ENCODE measurements around the gene PTPRH. TPM values are rescaled to one million over a fixed set of nuclear protein-coding genes. Genes with fewer than 3 reads are reported as not detected.

Gene PTPRH
- total and polyA plus RNA-seq, 2 donors (not counting 1 experiment from before 2014, with no cell fraction given): not detected

DNA sequence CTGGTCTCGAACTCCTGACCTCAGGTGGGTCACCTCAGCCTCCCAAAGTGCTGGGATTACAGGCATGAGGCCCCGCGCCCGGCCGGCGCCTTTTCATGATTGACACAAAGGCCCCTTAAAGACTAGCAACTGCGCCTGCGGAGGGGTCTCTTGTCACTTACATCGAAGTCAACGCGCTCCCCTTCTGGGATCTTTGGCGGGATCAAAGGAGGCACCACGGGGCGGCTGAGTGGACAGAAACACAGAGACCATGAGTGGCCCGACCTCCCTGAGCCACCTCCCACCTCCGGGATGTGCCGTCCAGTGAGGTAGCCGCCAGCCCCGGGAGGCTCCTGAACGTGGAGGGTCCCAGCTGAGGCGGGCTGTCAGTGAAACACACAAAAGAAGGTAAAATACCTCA is 67.6 kb downstream of the PTPRH start:
- Histone ChIP-seq H3K79me2 (ENCODE audit: control insufficient read depth, insufficient read depth, low read length) (no peaks in the 10 kb centered on the region), H3K9me3 (ENCODE audit: control extremely low read depth in 1 of 3, control insufficient read depth in 2 of 3, insufficient read depth in 1 of 3, low read length in 2 of 3) (peaks cover 0 to 9% (median 0%) of the 10 kb centered on the region in 3 donors), H3K36me3 (replicated peaks in 1 of 2; ENCODE audit: control extremely low read depth in 1 of 2, control insufficient read depth in 1 of 2, extremely low read depth in 1 of 2, insufficient read depth in 2 of 2, low read length in 1 of 2) (no peaks in the 10 kb centered on the region), H2AFZ (ENCODE audit: insufficient read depth, low read depth, low read length, poor library complexity, severe bottlenecking) (no peak overlapping the region), H3K4me2 (replicated peaks; ENCODE audit: low read depth, low read length, poor library complexity, severe bottlenecking) (no peak overlapping the region), H3K27me3 (replicated peaks in 1 of 4; ENCODE audit: control extremely low read depth in 1 of 4, control insufficient read depth in 3 of 4, insufficient read depth in 4 of 4, low read length in 3 of 4) (peaks cover 0 to 80% (median 26%) of the 10 kb centered on the region in 4 experiments), H3K9ac (ENCODE audit: low read length) (no peak overlapping the region), H3K4me3 (ENCODE audit: control extremely low read depth in 1 of 5, extremely low read depth in 1 of 5, insufficient read depth in 1 of 5, low read depth in 2 of 5, low read length in 4 of 5) (peak overlapping the region in 1 of 5 experiments; percentile 24), H3K27ac (ENCODE audit: low read length in 2 of 2) (no peak overlapping the region), H4K20me1 (ENCODE audit: control insufficient read depth, insufficient read depth, low read length, poor library complexity, severe bottlenecking) (no peaks in the 10 kb centered on the region), H3K4me1 (ENCODE audit: control insufficient read depth in 2 of 2, insufficient read depth in 2 of 2, low read length in 2 of 2) (peaks cover 19 to 20% of the 10 kb centered on the region in 2 donors)
- WGBS (ENCODE audit: insufficient coverage): 28% methylated on average over 16 of the region's 21 CpGs
- ChIA-PET POLR2A (interaction anchor here (0.7 kb wide), 2 partner anchors 242 to 363 kb away, joined by 5 to 11 read pairs; no protein-coding TSS in a partner anchor), CTCF (interaction anchor here (0.7 to 6.3 kb wide), 51 partner anchors 9 to 660 kb away, joined by 3 to 133 read pairs (median 5); partner anchors contain the start of genes DNAAF3, HSPBP1, ISOC2 and KMT5C)
- ATAC-seq (ENCODE audit: low read depth) (no peak), DNase-seq (no peak)
- no peak for TF ChIP-seq EZH2 (IDR thresholded peaks at IDR 0.05; ENCODE audit: borderline replicate concordance, insufficient read depth, low read depth, low read length, poor library complexity, severe bottlenecking)
- TF ChIP-seq, protein P1, sequence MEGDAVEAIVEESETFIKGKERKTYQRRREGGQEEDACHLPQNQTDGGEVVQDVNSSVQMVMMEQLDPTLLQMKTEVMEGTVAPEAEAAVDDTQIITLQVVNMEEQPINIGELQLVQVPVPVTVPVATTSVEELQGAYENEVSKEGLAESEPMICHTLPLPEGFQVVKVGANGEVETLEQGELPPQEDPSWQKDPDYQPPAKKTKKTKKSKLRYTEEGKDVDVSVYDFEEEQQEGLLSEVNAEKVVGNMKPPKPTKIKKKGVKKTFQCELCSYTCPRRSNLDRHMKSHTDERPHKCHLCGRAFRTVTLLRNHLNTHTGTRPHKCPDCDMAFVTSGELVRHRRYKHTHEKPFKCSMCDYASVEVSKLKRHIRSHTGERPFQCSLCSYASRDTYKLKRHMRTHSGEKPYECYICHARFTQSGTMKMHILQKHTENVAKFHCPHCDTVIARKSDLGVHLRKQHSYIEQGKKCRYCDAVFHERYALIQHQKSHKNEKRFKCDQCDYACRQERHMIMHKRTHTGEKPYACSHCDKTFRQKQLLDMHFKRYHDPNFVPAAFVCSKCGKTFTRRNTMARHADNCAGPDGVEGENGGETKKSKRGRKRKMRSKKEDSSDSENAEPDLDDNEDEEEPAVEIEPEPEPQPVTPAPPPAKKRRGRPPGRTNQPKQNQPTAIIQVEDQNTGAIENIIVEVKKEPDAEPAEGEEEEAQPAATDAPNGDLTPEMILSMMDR (IDR thresholded peaks at IDR 0.05): no peak
- no peak overlapping the region for H3K27ac Mint-ChIP-seq
- H3K9me3 Mint-ChIP-seq (ENCODE audit: insufficient read depth): no peaks in the 10 kb centered on the region
- intact Hi-C loops (cut with micrococcal nuclease): loop anchor here (5.0 kb wide), 1 partner anchor 151 kb away; no protein-coding TSS in a partner anchor
- no peak overlapping the region for H3K4me3 Mint-ChIP-seq
- peaks cover 36% of the 10 kb centered on the region for H3K27me3 Mint-ChIP-seq
- peaks cover 7% of the 10 kb centered on the region for H3K4me1 Mint-ChIP-seq

DNA sequence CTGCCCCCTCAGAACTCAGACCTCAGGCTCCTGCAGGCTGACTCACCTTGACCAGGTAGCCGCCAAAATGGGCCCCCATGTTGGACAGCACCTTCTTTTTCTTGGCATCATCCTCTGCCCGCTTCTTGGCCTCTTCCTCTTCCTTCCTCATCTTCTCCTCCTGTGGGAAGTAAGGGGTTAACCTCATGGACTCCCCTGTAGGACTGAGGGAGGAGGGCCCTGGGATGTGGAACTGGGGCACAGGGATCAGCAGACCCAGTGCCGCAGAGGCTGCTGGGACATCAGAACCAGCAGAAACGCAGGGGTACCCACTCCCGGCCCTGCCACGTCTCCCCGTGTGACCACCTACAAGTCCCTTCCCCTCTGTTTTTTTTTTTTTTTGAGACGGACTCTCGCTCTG is 71.4 kb downstream of the PTPRH start:
- WGBS (ENCODE audit: insufficient coverage): 69% methylated on average over 8 of the region's 9 CpGs
- no peak overlapping the region for H3K27ac Mint-ChIP-seq
- peaks cover 7% of the 10 kb centered on the region for H3K4me1 Mint-ChIP-seq
- no peak overlapping the region for H3K4me3 Mint-ChIP-seq
- no peak overlapping the region for H2AFZ ChIP-seq (ENCODE audit: insufficient read depth, low read depth, low read length, poor library complexity, severe bottlenecking)
- DNase-seq (no peak), ATAC-seq (ENCODE audit: low read depth) (no peak)
- H3K36me3 ChIP-seq (replicated peaks in 1 of 2; ENCODE audit: control extremely low read depth in 1 of 2, control insufficient read depth in 1 of 2, extremely low read depth in 1 of 2, insufficient read depth in 2 of 2, low read length in 1 of 2): no peaks in the 10 kb centered on the region
- H3K9me3 ChIP-seq (ENCODE audit: control extremely low read depth in 1 of 3, control insufficient read depth in 2 of 3, insufficient read depth in 1 of 3, low read length in 2 of 3): no peaks in the 10 kb centered on the region
- H3K27me3 ChIP-seq (replicated peaks in 1 of 4; ENCODE audit: control extremely low read depth in 1 of 4, control insufficient read depth in 3 of 4, insufficient read depth in 4 of 4, low read length in 3 of 4): peaks cover 0 to 64% (median 8%) of the 10 kb centered on the region in 4 experiments
- H3K9ac ChIP-seq (ENCODE audit: low read length): no peak overlapping the region
- H3K4me2 ChIP-seq (replicated peaks; ENCODE audit: low read depth, low read length, poor library complexity, severe bottlenecking): no peak overlapping the region
- intact Hi-C loops (cut with micrococcal nuclease): no loop called here
- no peaks in the 10 kb centered on the region for H3K9me3 Mint-ChIP-seq (ENCODE audit: insufficient read depth)
- no peaks in the 10 kb centered on the region for H4K20me1 ChIP-seq (ENCODE audit: control insufficient read depth, insufficient read depth, low read length, poor library complexity, severe bottlenecking)
- H3K79me2 ChIP-seq (ENCODE audit: control insufficient read depth, insufficient read depth, low read length): no peaks in the 10 kb centered on the region
- H3K4me3 ChIP-seq (ENCODE audit: control extremely low read depth in 1 of 5, extremely low read depth in 1 of 5, insufficient read depth in 1 of 5, low read depth in 2 of 5, low read length in 4 of 5): no peak overlapping the region
- H3K4me1 ChIP-seq (ENCODE audit: control insufficient read depth in 2 of 2, insufficient read depth in 2 of 2, low read length in 2 of 2): peaks cover 4 to 13% of the 10 kb centered on the region in 2 donors
- H3K27me3 Mint-ChIP-seq: peaks cover 18% of the 10 kb centered on the region
- POLR2A ChIA-PET: no interaction called here
- CTCF ChIA-PET: interaction anchor here (0.6 kb wide), 1 partner anchor 281 kb away, joined by 4 read pairs; no protein-coding TSS in a partner anchor
- no peak for TF ChIP-seq EZH2 (IDR thresholded peaks at IDR 0.05; ENCODE audit: borderline replicate concordance, insufficient read depth, low read depth, low read length, poor library complexity, severe bottlenecking)
- TF ChIP-seq, protein P1 (IDR thresholded peaks at IDR 0.05): no peak
- no peak overlapping the region for H3K27ac ChIP-seq (ENCODE audit: low read length in 2 of 2)

Data from B cell (primary cell).